GM21367 (cell line): ENCODE results near the gene MRPL22.
A peak's percentile ranks its signal among the peaks of the same experiment; 100 is the strongest.
"Not testable (repeated sequence)": the region's sequence is repeated elsewhere in the genome, so short reads cannot be mapped to it uniquely, and the experiment has no call there.

Experiments
- ATAC-seq: cut with Tn5 transposase; IDR thresholded peaks from one replicate; pipeline ENCODE4 v1.9.1; 2021; ENCODE audit not compliant: unreplicated experiment

Gene MRPL22

GRCh38 chr5:154939387-154939786, 1.5 kb upstream of the MRPL22 start:
- ATAC-seq = not testable (repeated sequence)

- ATAC-seq = no peak
Observed at GRCh38 chr5:154940375-154940771, 500 bp upstream of the MRPL22 start.

GRCh38 chr5:154943527-154943926, 2.7 kb downstream of the MRPL22 start:
- no peak for ATAC-seq

- no peak for ATAC-seq
Observed at GRCh38 chr5:154944716-154945115, 3.8 kb downstream of the MRPL22 start.

GRCh38 chr5:154945695-154946301, 4.9 kb downstream of the MRPL22 start:
- ATAC-seq = no peak

- ATAC-seq = no peak
Observed at GRCh38 chr5:154947778-154948177, 6.9 kb downstream of the MRPL22 start.

- ATAC-seq = no peak
Observed at GRCh38 chr5:154948313-154948712, 7.4 kb downstream of the MRPL22 start.

- no peak for ATAC-seq
Observed at GRCh38 chr5:154949781-154950180, 8.9 kb downstream of the MRPL22 start.

- no peak for ATAC-seq
Observed at GRCh38 chr5:154956712-154957111, 15.8 kb downstream of the MRPL22 start.

GRCh38 chr5:154962494-154962893, 21.6 kb downstream of the MRPL22 start:
- peak; percentile 96 for ATAC-seq

GRCh38 chr5:154966081-154966841, 25.4 kb downstream of the MRPL22 start:
- no peak for ATAC-seq

- no peak for ATAC-seq
Observed at GRCh38 chr5:154966874-154967273, 26.0 kb downstream of the MRPL22 start.

- no peak for ATAC-seq
Observed at GRCh38 chr5:154967421-154968024, 26.6 kb downstream of the MRPL22 start.

GRCh38 chr5:154968953-154969352, 28.1 kb downstream of the MRPL22 start:
- no peak for ATAC-seq

GRCh38 chr5:154970759-154971158, 29.9 kb downstream of the MRPL22 start:
- ATAC-seq = no peak

GRCh38 chr5:154971501-154971900, 30.6 kb downstream of the MRPL22 start:
- ATAC-seq = no peak

GRCh38 chr5:154972476-154973080, 31.7 kb downstream of the MRPL22 start:
- no peak for ATAC-seq

- ATAC-seq = not testable (repeated sequence)
Observed at GRCh38 chr5:154976082-154976481, 35.2 kb downstream of the MRPL22 start.

- no peak for ATAC-seq
Observed at GRCh38 chr5:154977409-154977808, 36.5 kb downstream of the MRPL22 start.

GRCh38 chr5:154978294-154978693, 37.4 kb downstream of the MRPL22 start:
- not testable (repeated sequence) for ATAC-seq

GRCh38 chr5:154984946-154985516, 44.2 kb downstream of the MRPL22 start:
- no peak for ATAC-seq
